ENCODE data around the gene SOCS6. TPM values are rescaled to one million over a fixed set of nuclear protein-coding genes. Genes with fewer than 3 reads are reported as not detected.
A peak's percentile ranks its signal among the peaks of the same experiment; 100 is the strongest.

The SOCS6 gene
- total RNA-seq, 1 donor from 2014 or later = 30.3 TPM

DNA sequence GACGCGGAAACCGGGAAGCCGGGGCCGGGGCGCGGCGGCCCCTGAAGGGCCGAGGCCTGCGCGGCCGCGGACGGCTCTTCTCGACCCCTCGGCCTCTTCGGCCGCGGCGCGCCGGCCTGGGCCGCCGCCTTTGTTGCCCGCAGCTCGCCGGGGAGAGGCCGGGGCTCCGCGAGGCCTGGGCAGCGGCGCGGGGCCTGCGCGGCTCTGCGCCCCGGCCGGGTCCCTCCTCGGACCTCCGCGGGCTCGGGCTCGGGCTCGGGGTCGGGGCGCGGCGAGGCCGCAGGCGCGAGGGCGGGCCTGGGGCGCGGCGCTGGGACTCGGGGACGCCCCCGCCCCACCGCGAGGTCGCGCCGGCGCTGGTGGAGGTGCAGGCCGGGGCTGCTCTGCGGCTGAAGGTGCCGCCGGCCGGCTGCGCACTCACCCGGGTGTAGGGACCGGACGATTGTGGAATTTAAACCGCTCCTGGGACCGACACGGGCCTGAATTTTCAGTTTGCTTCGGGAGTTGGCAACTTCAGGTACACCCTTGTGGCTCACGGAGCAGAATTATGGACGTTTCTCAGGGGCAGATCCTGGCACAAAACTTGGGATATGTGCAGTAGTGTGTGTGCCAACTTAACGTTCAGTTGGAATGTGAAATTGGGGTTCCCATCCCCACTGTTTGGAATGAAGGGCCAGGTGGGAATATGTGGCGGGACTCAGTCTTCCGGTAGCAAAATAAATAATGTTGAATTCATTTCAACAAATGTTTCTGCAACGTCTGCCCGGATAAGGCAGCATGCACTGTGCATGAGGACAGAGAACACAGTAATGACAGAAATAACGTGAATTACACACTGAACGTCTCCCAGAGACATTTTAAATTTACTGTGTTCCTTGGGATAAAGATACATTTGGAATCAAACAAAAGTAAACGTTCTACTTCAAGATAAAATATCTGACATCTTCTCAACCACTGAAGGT, 787 bp downstream of the SOCS6 start:
- DNase-seq = peak; percentile 61

DNA sequence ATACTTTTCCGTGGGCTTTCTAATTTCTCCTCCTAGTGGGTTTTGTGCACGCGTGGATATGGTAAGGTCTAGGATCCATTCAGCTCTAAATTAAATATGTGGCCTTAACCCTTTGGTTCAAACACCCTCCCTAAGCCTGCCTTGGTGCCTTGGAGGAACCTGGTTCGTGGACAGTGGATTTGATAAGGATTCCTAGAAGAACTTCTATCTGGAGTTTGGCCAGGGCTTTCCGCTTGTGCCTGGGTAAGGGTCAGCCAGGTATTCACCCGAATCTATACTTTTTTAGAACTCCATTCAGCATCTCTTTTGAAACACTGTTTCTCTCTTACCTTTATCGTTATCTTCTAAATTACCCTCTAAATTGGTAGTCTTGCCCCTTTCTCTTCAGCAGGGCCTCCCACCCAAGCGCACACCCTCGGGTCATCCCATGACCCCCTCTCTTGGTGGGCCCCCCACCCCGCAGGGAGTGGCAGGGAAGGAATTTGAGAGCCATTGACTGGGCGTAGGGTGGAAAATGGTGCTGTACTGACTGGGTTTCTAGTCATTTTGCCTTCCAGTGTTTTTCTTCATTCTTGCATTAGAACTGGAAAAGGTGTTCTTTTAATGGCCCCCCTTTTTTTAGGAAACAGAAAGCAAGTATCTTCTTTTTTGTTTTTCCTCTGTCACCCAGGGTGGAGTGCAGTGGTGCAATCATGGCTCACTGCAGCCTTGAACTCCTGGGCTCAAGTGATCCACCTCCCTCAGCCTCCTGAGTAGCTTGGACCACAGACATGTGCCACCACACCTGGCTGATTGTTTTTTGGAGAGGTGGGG, 1.8 kb downstream of the SOCS6 start:
- DNase-seq = no peak

DNA sequence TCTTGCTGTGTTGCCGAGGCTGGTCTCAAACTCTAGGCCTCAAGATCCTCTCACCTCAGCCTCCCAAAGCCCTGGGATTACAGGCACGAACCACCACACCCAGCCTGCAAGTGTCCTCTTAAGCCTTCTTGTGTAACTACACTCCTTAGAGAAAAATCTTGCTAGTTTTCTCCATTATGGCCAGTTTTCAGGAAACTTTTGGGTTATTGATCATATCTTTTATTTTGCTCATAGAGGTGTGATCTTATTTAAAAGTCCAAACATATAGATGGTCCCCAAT, 2.4 kb downstream of the SOCS6 start:
- no peak for DNase-seq

DNA sequence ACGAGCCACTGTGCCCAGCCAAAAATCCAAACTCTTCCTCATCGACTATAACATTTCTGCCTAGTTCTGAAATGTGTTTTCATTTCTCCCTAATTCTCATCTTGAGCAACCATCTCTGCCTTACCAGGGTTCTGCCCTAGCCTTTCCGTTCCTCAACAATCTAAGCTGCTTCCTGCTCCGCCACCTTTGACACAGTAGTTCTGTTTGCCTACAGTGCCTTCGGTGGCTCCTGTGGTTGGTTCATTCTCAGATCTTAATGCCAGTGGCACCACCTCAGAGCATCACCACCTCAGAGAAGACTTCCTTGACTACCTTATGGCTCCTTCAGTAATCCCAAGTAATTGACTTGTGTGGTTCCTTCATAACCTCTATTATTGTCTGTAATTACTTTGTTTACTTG, 3.8 kb downstream of the SOCS6 start:
- DNase-seq = no peak

DNA sequence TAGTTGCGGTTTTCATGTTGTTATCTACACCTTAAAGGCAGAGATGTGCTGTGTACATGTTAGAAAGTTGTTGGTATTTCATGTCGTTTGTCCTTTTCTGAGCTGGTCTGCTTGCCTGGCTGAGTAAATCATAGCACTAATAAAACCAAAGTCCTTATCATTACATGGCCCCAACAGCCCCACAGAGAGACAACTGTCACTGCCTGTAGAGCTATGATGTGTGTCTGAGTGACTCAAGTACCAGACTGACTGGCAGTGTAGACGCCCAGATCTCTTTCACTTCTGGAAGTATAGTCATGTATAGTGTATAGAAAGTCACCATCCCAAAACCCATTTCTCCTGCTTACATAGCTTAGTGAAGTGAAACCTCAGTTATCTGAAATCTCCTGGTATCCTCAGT, 4.3 kb downstream of the SOCS6 start:
- DNase-seq = no peak

DNA sequence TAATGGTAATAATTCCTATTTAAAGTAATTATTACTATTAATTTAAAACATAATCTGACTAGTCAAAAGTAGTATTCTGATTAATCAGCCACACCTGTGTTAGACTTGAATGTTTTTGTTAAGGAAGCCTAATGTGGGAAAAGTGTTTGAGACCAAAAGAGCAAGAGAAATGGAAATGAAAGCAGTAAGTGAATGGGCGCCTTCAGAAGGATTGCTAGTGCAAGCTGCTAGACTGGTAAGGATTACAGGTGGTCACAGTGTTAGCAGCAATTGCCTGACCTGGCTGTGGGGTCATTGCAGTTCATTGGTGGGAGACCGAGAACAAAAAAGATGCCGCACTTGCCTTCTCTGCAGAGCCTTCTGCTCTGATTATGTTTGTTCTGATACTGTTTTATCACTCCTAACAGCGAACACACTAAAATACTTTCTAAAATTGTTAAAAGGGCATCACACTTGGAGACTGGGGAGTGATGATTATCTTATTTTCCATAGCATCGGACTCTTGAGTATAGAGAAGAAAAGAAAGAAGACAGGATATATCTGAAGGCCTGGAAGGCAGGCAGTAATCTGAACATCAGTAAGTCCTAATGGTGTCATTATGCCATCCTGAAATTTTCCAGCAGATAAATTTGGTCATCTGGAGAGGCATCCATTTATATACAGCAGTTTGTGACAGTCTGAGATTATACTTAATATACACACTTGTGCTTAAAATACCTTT, 5.8 kb downstream of the SOCS6 start:
- no peak for DNase-seq

DNA sequence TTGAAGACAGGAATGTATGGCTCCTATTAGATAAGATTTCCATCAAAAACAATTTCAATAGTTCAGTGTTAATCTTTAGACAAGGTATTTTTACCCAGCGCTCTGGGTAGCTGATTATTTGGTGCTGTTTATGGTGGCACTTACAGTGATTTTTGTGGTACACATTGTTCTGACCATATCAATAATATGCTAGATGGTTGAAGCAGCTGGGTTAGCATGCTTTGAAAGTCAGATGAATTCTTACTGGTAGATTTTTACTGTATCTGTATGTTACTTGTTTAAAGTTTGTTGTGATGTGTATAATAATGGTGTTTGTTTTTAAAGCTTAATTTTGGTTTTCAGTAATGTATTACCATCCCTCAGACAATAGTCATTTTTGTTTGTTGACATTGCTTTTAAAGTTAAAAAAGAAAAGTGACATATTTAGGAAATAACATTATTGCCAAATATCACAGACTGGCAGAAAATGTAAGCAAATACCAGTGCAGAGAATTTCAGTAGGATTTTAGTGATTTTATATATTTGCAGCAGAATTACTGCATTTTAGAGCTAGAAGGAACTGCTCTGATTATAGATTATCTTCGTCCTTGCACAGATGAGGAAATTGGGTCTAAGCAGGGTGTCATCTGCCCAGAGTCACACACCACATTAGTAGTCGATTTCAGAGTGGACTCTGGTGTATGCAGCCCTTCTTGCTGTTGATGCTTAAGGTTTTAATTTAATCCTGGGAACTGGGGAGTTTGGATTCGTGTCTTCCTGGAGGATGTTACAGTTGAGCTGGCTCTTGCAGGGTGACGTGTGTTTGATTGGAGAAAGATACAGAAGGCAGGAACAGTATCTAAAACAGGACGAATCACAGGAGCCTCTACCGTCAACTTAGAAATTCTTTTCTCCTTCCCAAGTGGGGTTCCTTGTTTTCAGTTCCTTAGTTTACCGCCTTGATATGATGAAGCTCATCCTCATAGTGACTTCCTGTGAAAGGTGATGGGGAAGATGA, 6.6 kb downstream of the SOCS6 start:
- DNase-seq = no peak

DNA sequence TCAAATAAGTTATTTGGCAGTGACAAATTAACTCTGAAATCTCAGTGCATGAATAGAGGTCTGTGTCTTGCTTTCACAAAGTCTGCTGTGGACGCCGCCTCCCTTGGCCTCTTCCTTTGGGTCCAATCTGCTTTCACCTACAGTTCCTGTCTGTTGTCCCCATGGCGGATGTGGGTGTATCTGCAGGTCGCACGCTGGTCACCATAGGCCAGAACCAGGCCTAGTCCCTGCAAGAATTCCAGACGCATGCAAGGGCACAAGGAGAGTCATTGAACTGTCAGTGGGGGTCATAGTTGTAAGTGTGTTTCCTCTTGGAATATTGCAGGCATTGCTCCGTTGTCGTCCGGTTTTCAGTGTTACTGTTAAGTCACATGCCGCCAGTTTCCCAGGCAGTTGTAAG, 7.4 kb downstream of the SOCS6 start:
- no peak for DNase-seq

DNA sequence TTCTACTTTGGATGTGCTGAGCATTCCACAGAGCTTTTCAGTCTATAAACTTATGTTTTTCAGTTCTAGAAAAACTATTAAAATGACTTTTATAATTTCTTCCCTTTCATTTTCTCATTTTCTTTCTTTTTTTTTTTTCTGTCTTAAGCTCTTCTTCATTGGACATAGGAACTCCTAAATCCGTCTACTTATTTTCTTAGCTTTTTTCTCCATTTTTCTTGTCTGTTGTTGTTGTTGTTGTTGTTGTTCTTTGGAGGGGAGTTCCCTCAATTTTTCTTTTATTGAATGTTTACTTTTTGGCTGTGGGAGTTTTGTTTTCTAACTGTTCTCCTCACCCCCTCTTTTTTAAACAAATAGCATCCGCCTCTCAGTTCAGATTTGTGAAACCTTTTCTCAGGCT, 7.9 kb downstream of the SOCS6 start:
- DNase-seq = no peak

DNA sequence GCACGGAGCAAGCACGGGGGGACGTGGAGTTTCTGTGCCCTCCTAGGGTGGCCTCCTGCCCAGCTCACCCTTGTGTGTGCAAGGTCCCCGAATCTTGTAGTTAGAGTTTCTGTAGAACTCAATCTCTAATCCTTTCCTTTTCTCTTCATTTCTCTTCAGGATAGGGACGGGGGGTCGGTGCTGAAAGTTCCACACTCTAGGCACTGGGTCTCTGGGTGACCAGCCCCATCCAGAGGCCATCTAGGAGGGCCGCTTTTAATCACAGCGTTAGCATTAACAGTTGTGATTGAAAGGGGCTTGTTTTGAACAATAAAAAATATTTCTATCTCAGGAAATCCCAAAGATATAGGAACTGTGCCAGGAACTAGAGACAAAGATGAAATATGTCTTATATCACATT, 10.5 kb downstream of the SOCS6 start:
- DNase-seq = no peak

DNA sequence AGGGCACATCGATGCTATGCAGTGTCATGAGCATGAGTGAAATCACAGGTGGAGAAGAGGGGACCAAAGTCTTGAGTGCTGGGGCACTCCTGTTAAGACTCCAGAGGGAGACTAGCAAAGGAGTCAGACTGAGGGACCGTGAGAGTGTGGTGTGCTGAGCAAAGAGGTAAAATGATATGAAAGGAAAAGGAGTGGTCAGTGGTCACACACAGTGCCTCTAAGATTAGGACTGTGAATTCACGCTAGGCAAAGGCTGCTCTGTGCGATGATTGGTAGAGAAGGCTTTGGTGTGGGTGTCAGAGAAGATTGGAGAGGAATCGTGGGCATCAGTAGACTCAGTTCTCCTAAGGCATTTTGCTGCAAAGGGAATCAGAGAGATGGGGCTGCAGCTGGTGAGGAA, 12.8 kb downstream of the SOCS6 start:
- DNase-seq = no peak

DNA sequence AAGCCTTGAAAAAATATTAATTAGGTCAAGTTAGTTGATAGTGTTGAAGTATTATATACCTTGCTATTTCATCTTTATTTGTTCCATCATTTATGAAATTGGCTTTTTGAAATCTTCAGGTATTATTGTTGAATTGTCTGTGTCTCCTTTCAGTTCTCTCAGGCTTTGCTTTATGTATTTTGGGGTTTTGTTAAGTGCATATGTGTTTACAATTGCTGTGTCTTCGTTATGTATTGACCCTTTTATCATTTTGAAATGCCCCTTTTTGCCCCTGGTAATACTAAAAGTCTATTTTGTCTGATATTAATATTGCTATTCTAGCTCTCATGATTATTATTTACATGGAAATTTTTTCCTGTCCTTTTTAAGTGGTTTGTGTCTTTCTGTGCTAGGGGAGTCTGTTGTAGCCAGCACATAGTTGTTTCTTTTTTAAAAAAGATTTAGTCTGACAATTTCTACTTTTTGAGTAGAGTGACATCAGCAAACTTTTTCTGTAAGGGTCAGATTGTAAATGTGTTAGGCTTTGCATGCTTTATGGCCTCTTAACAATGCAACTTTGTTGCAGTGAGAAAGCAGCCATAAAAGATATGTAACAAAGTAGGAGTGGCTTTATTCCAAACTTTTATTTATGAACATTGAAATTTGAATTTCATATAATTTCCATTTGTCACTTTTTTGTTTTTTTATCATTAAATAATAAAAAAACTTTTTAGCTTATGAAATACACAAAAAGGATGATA, 19.9 kb downstream of the SOCS6 start:
- DNase-seq = no peak

DNA sequence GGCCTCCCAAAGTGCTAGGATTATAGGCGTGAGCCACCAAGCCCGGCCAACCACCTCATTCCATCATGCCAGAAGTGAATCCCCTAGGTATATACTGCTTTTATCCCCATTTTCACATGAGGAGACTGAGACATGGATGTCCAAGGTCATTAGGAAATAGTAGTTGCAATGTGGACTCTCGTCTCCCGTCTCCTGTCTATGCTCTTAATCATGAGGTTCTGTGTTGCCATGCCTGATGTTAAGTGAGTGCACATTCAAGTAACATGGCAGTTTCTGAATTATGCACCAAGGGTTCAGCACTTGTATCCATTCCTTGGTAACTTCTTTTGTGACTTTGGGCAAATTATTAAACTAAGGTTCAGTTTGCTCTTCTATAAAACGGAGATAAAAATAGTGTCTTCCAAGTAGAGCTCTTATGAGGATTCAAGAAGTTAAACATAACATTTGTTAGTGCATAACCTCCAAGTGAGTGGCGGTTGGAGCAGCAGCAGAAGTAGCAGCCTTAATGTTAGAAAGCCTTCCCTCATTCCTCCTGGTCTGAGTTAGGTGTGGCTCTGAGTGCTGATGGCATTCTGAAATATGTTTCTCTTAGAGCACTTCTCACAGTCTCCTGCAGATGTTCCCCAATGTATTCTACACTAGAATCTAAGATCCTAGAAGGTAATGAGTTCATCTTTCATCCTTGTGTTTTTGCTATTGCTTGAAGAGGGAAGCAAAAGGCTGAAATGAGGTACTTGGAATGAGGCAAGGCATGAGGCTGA, 21.9 kb downstream of the SOCS6 start:
- DNase-seq = no peak

DNA sequence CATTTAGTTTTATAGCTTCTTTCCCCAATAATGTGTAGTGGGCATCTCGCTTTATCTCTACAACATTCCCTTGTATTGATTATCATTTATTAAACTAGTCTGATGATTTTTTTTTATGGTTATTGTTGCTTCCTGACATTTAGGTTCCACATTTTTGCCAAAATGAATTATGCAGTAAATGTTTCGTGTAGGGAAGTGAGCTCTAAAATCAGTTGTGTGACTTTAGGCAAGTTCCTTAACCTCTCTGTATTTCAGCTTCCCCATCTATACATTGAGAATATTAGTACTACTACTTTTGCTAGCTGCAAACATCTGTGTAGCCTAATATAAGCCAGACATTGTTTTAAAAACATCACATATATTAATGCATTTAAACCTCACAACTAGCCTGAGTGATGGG, 22.9 kb downstream of the SOCS6 start:
- DNase-seq = no peak

DNA sequence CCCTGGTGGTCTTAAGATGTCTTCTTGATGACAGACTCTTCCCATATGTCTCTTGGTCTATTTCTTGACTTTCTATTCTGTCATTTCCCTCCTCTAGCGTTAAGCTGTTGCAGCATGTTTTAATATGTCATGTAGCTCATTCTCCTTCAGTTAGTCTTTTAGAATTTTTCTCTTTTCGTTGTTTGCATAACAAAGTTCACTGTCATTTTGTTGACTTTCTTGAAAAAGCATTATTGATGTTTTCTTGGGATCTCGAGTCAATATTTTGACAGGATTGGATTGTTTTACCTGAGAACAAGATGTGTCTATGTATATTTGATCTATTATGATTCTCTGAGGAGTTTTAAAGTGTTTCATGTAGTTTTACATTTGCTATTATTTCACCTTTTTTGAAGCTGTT, 24.8 kb downstream of the SOCS6 start:
- no peak for DNase-seq

DNA sequence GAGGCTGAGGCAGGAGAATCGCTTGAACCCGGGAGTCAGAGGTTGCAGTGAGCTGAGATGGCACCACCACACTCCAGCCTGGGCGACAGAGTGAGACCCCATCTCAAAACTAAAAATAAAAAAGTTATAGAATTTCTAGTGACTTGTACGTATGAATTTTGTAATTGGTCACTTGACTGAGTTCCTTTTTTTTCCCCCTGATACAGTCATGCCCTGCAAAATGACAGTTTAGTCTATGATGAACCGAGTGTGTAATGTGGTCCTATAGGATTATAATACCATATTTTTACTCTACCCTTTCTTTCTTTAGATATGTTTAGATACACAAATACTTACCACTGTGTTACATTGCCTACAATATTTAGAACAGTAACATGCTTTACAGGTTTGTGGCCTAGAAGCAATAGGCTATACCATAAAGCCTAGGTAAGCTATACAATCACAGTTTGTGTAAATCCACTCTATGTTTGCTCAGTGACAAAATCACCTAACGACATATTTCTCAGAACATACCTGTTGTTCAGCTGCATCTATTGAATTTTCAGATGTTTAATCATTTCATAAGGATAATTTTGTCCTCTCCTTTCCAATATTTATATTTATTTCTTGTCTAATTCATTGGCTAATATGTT, 25.4 kb downstream of the SOCS6 start:
- DNase-seq = no peak

DNA sequence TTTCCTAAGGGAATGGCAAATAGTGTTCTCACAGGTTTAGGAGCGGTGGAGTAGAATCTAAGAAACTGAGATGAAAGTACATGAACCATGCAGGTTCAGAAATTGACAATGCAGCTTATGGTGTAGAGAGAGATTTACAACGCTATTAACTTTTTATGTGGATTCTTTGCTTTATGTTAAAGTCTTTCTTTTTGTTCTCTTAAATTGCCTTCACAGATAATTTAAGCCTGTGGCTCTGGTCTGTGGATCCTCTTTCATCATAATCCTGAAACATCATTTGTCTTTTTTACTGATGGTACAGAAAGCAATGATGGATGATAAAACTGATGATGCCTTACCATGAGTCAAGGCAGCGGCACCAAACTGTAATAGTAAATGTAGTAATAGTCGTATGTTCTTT, 30.3 kb downstream of the SOCS6 start:
- DNase-seq = no peak

DNA sequence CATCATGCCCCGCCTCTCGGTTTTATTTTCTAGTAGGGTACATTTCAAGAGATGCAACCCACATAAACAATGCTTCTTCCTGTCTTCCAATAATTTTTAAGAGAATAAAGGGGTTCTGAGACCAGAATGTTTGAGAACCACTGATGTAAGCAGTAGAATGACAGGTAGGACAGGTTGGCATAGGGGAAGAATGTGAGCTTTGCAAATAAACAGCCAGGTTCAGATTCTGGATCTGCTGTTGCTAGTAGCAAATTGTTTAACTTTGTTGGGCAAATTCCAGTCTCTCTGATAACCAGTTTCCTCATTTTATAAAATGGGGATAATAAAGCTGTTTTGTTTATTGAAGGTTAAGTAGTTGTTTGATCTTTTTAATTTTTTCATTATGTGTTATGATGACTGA, 32.8 kb downstream of the SOCS6 start:
- DNase-seq = no peak

DNA sequence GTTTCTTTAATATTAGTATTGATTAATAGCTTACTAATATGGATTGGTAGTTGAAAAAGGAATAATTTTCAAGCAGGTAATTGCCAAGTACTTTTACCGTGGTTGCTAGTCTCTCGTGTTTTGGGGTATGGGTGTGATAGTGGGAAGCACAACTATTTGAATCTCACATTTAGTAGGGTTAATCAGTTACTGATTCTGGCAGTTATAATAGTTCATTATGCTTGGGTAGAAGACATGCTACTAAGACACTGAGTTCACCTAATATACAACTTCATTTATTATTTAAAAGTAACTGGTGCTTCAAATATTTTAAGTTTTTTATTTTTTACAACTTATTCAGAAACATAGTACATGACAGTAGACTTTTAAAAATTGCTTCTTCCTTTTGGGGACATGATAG, 33.5 kb downstream of the SOCS6 start:
- DNase-seq = no peak

DNA sequence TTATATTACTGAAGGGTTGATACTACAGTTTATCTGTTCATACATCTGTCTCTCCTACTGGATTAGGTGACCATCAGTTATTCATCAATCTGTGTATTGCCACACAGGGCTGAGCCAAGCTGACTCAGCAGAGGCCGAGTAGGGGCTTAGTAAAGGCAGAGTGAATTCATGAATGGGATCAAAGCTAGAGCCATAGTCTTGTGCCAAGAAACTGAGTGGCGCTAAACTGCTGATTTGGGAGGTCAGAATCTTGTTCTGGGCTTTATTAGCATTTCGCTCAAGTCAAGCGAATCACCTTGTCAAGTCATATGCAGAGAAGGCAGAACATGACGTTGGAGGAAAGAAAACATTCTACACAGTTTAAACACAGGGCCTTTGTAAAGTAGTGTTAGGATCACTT, 34.1 kb downstream of the SOCS6 start:
- DNase-seq = peak; percentile 17

Data from tongue (tissue), 2 donors.